SK-N-MC (cell line): ENCODE results near the gene SCRN2.

Experiments used
- EZH2 ChIP-seq: fragments of 200-600 bp; sonication (generic); IDR thresholded peaks from one replicate; pipeline ENCODE4 v1.6.1; 2017; ENCODE audit warnings: antibody characterized with exemption
- FOXP2 ChIP-seq: optimal IDR thresholded peaks from 2 replicates; pipeline ENCODE3; 2011; ENCODE audit warnings: mild to moderate bottlenecking, moderate library complexity; ENCODE audit not compliant: insufficient read depth; ENCODE audit errors: extremely low read length, control extremely low read depth
- POLR2AphosphoS5 ChIP-seq: IDR thresholded peaks from 2 replicates; pipeline ENCODE4 v1.6.1; 2012; ENCODE audit warnings: mild to moderate bottlenecking, low read depth, low read length, borderline replicate concordance

DNA sequence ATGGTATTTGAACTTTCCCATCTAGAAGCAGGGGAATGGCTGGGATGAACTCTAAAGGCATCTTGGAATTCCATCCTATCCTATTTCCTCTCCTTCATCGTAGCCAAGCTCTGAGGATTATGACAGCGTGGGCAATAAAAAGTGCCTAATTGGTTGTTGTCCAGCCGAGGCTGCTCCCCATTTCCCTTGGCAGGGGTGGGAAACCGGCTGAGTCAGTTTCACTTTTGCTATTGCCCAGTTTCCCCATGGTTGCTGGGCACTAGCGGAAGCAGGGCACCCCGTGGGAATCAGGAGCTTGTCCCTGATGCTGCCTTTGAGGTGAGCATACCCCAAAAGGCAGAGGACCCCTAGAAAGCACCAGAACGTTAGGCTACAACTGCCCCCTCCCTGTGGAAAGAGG is 41.2 kb upstream of the SCRN2 start:
- TF ChIP-seq EZH2, result no peak
- no peak for TF ChIP-seq FOXP2
- TF ChIP-seq POLR2AphosphoS5, result no peak
